BJ (cell line): ENCODE results near the gene RBKS. TPM values are rescaled to one million over a fixed set of nuclear protein-coding genes. Genes with fewer than 3 reads are reported as not detected.

Experiments used
- CTCF ChIA-PET: fragments of 350-600 bp; formaldehyde crosslinking; extraction: SDS; loops from one replicate; lab custom pipeline; 2021; ENCODE audit warnings: antibody characterized with exemption, inconsistent platforms; lab: Yijun Ruan, JAX
- POLR2A ChIA-PET: fragments of 300-600 bp; sonication (Branson Sonifier 250); formaldehyde crosslinking; extraction: SDS; loops from one replicate; lab custom pipeline; 2021; ENCODE audit warnings: antibody characterized with exemption; lab: Charles Lee
- DNase-seq: peaks from one replicate; pipeline ENCODE4 v3.0.0-alpha.2; 2011; ENCODE audit warnings: low read depth
- H3K27me3 ChIP-seq: 2 replicates; pipeline ENCODE4 v1.6.0; 2011; ENCODE audit warnings: low read length; ENCODE audit not compliant: control insufficient read depth, insufficient read depth
- H3K36me3 ChIP-seq: 2 replicates; pipeline ENCODE4 v1.5.1; 2011; ENCODE audit warnings: low read length; ENCODE audit not compliant: control insufficient read depth, insufficient read depth
- H3K4me3 ChIP-seq: 2 replicates; pipeline ENCODE4 v1.5.1; 2011; ENCODE audit warnings: low read depth, mild to moderate bottlenecking, control low read depth, low read length
- CTCF ChIP-seq: IDR thresholded peaks from 2 replicates; pipeline ENCODE4 v1.5.1; 2011; ENCODE audit warnings: low read depth, mild to moderate bottlenecking, control low read depth, inconsistent platforms, low read length, moderate library complexity; ENCODE audit not compliant: insufficient read depth
- polyA plus RNA-seq: library from polyadenylated mRNA; depleted of rRNA; stranded (reverse); fragments of >200 nt; gene quantifications from 2 replicates; pipeline ENCODE4 v1.2.3, GENCODE V29; 2011

The RBKS gene
- polyA plus RNA-seq, 1 experiment: 1.8 TPM

GRCh38 chr2:27925766-27926472 lies 35.7 kb upstream of the RBKS start:
- no peaks in the 10 kb centered on the region; the same call in 1 of the 2 replicates for H3K36me3 ChIP-seq
- ChIA-PET CTCF (interaction anchor here (0.8 kb wide), 1 partner anchor 13 kb away, joined by 3 read pairs; no protein-coding TSS in a partner anchor), POLR2A (no interaction called here)
- H3K27me3 ChIP-seq: no peaks in the 10 kb centered on the region
- no peak for TF ChIP-seq CTCF
- H3K4me3 ChIP-seq: no peak overlapping the region
- DNase-seq: no peak

GRCh38 chr2:27922842-27923241 lies 32.7 kb upstream of the RBKS start:
- CTCF ChIA-PET: no interaction called here
- POLR2A ChIA-PET: no interaction called here
- TF ChIP-seq CTCF: no peak

GRCh38 chr2:27921880-27922547 lies 31.8 kb upstream of the RBKS start:
- H3K4me3 ChIP-seq: no peak overlapping the region
- POLR2A ChIA-PET: no interaction called here
- TF ChIP-seq CTCF: no peak
- H3K27me3 ChIP-seq: no peaks in the 10 kb centered on the region
- DNase-seq: no peak
- CTCF ChIA-PET: no interaction called here
- H3K36me3 ChIP-seq: no peaks in the 10 kb centered on the region; the same call in 1 of the 2 replicates

More at GRCh38 chr2:27922842-27923241, 32.7 kb upstream of the RBKS start:
- Histone ChIP-seq H3K36me3 (no peaks in the 10 kb centered on the region; the same call in 1 of the 2 replicates), H3K4me3 (no peak overlapping the region), H3K27me3 (no peaks in the 10 kb centered on the region)
- no peak for DNase-seq

GRCh38 chr2:27921424-27921823 lies 31.2 kb upstream of the RBKS start:
- Histone ChIP-seq H3K27me3 (no peaks in the 10 kb centered on the region), H3K4me3 (no peak overlapping the region), H3K36me3 (no peaks in the 10 kb centered on the region; the same call in 1 of the 2 replicates)
- no peak for DNase-seq
- CTCF ChIA-PET: no interaction called here
- POLR2A ChIA-PET: no interaction called here
- no peak for TF ChIP-seq CTCF

- DNase-seq: no peak
- Histone ChIP-seq H3K4me3 (no peak overlapping the region), H3K27me3 (no peaks in the 10 kb centered on the region), H3K36me3 (no peaks in the 10 kb centered on the region)
- CTCF ChIA-PET: no interaction called here
- POLR2A ChIA-PET: no interaction called here
- no peak for TF ChIP-seq CTCF
Measured at GRCh38 chr2:27920148-27920885, 30.1 kb upstream of the RBKS start.
